HG03280 (cell line): Measurements from ENCODE around the gene BORCS6.

Experiments
- ATAC-seq: cut with Tn5 transposase; IDR thresholded peaks from one replicate; pipeline ENCODE4 v1.9.1; 2021; ENCODE audit warnings: mild to moderate bottlenecking, moderate library complexity; ENCODE audit not compliant: unreplicated experiment

The BORCS6 gene

DNA sequence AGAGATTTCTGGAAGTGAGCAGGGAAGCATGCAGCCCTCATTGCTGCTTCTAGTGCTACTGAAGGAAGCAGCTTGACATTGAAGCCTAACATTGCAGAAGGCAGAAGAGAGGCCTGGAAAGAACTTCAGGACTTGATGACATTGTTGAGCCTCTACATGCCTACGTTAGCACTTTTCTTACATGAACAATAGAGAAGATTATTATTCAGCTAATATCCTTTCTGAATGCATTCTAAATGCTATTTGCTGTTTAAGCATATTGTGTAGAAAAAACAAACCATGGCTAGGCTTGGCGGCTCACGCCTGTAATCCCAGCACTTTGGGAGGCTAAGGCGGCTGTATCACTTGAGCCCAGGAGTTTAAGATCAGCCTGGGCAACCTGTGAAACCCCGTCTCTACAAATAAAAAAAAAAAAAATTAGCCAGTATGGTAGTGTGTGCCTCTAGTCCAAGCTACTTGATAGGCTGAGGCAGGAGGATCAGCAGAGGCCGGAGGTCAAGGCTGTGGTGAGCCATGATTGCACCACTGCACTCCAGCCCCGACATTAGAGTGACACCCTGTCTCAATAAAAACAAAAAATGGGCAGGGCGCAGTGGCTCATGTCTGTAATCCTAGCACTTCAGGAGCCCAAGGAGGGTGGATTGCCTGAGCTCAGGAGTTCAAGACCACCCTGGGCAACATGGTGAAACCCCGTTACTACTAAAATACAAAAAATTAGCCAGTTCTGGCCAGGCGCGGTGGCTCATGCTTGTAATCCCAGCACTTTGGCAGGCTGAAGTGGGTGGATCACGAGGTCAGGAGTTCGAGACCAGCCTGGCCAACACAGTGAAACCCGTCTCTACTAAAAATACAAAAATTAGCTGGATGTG, 22.6 kb upstream of the BORCS6 start:
- no peak for ATAC-seq

DNA sequence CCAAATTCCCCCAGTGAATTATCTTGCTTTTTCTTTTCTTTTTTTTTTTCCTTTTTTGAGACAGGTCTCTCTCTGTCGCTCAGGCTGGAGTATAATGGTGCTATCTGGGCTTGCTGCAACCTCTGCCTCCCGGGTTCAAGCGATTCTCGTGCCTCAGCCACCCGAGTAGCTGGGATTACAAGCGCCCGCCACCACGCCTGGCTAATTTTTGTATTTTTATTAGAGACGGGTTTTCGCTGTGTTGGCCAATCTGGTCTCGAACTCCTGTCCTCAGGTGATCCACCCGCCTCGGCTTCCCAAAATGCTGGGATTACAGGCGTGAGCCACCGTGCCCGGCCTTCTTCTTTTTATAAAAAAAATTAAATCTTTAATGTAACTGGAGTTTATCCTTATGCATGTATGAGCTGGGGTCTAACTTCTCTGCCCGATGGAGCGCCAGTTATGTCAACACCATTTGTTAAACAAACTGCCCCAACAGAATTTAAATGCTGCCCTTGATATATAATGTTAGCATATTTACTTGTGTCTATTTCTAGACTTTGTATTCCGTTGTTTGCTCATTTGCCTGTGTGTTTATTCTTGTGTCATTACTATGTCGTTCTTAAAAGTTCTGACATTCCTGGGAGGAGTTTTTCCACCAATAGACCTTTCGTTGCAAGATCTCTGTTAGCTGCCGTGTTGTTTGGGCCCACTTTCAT, 20.9 kb upstream of the BORCS6 start:
- ATAC-seq, result no peak

DNA sequence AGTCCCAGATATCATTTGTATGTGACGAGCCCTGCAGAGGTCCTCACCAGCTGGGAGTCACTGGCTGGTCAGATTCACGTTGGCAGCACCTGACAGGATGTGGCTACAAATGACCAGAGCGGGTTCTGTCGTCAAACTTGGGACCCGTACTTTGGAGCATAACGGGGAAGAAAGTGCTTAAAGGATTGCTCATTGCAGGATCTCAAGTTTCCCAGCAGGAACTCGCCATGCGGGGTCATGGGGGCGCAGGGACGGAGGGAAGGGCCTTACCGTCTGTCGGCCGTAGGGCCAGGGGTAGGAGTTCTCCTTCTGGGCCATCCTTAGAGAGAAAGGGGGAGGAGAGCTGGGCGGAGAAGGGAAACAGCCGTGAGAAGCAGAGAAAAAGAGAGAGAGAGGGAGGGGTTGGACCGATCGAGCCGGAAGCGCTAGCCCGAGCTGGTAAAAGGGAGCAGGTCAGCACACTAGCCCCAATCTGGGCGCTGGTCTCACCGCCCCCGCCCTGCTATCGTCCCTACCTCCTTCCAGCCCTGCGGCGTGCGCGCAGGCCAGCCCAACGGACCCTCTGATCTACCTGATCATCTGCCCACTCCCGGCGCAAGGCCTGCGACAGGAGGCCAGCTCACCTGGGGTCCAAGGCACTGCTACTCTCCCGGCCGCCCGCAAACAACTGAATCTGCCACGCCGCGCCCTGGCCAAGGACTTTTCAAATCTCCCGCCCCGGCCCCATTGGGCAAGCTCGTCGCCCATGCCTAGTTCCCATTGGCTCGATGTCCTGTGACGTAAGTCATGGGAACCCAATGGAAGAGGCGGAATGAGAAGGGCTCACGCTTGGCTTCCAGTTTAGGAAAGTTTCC, 20.2 kb upstream of the BORCS6 start, which contains the start of gene AURKB:
Gene AURKB (minus strand): TSS at position 669 of the 854 bp plus-strand sequence. CDS start 351 bp downstream, at position 318.
- ATAC-seq, result peak; percentile 87

DNA sequence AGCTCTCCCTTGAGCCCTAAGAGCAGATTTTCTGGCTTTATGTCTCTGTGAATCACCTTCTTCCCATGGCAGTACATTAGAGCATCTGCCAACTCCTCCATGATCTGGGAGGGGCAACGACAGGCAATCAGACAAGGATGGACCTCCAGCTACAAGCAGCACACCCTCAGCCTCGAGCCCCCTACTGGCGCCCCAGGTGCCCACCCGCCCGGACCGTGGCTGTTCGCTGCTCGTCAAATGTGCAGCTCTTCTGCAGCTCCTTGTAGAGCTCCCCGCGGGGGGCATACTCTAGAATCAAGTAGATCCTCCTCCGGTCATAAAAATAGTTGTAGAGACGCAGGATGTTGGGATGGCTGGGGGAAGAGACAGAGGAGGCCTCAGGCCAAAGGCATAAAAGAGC, 16.6 kb upstream of the BORCS6 start:
- ATAC-seq, result no peak

DNA sequence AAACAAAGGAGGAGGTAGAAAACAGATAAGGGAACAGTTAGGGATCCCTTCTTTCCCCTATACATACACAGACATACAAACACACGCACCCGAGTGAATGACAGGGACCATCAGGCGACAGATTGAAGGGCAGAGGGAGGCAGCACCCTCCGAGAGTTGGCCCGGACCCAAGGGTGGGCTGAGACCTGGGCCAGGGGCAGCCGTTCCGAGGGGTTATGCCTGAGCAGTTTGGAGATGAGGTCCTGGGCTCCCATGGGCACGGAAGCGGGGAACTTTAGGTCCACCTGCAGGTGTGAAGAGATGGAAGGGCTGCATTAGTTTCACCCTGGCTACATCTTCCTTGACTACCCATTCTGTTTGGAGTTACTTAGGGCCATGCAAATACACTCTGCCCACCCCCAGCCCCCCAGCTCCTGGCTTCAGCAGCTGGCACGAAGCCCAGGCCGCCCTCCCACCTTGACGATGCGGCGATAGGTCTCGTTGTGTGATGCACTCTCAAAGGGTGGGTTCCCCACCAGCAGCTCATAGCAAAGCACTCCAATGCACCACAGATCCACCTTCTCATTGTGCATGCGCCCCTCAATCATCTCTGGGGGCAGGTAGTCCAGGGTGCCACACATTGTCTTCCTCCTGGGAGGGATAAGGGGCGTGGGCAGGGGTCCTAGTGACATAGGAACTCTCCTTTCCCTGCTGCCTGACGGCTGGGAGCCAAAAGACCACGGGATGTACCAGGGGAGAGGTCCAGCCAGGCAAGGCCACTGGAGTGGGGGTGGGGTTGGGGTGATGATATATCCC, 15.0 kb upstream of the BORCS6 start:
- no peak for ATAC-seq

DNA sequence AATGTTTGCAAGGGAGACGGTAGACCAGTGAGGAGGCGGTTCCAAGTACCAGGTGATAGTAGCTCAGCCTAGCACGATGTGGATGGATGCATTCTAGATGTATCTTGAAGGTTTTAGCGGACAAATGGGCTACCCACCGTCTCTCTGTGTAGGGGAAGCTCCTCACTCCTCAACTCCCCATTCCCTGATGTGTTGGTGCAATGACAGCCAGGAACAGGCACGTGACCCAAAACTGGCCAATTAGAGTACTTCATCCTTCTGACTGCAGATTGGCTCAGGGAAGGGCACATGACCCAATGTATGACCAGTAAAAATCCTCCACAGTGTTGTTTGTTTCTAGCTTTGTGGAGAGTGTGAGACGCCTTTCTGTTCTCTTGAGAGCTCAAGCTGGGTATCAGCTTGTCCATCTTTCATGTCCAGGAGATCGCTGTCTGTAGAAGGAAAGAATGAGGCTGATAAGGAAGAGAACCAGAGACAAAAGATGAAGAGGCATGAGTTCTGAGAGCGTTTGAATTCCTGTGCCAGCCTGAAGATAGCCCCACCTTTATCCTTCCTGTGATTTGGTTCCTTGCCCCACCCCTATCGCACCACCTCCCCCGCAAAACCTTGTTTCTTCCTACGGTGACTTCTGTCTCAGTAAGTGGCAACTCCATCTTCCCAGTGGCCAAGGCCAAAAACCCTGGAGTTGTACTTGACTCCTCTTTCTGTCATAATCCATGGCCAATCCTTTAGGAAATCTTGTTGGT, 2.3 kb upstream of the BORCS6 start:
- no peak for ATAC-seq

DNA sequence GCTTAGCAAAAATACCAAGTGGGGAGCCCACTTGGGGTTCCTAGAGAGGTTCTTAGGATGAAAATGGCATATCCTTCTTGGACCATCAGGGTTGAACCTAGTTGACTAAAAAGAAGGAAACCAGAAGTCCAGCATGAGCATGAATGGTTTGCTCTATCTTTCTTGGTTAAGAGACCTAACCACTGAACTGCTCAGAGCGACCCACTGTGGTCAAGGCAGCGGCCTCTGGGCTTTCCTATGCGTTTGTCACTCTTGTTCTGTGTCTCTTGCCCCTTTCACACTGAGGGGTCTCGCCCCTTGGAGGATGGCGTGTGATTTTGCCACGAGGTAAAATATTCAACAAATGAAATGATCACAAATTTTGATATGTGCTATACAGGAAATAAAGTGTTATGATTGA, 526 bp upstream of the BORCS6 start:
- no peak for ATAC-seq

DNA sequence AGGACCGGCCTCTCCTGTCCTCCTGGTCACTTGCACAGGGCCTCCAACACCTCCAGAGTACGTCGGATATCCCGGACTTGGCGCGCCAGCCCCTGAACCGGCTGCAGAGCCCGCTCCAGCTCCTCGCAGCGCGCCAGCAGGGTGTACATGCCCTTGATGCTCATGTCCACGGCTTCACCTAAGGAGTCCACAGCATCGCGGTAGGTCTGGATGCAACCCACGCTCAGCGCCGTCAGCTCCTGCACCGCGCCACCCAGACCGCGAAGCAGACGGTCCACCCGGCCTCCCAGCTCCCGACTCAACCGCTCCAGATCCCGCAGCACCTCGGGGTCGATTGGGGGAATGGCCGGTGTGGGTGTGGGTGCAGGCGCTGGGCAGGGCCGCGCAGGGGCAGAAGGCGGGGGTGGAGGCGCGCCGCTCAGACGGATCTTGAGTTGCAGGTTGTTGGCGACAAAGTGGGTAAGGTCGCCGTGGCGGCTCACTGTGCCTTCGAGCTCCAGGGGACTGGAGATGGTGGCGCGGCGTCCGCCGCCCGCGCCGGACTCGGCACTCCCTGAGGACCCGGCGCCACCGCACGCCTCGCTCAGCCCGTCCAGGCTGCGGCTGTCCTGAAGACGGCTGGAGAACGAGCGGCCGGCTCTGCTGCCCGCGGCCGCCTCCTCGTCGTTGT, 804 bp downstream of the BORCS6 start:
- no peak for ATAC-seq

DNA sequence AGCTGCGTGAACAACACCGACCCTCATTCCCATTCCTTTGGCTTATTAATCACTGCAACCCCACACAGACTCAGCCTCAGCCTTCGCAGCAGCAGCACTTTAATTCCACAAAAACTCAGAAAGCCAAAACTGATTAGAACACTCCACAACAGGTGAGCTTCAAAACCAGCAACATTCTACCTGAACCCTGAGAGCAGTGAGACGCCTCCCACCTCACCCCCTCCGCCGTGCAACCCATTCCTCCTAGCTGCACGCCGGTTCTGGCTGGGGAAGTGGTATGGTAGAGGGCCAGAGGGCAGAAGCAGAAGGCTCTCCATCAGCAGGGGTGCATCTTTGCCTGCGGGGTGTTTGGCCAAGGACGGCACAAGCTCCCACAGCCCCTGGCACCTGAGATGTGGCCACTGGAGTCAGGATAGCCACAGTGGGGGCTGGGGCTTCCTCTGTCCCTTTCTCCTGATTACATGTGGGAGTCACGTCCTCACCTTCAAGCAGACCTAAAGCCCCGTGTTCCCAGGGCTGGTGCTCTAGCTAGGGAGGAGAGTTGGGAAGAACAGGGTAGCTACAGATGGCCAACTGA, 1.6 kb downstream of the BORCS6 start:
- ATAC-seq, result no peak

DNA sequence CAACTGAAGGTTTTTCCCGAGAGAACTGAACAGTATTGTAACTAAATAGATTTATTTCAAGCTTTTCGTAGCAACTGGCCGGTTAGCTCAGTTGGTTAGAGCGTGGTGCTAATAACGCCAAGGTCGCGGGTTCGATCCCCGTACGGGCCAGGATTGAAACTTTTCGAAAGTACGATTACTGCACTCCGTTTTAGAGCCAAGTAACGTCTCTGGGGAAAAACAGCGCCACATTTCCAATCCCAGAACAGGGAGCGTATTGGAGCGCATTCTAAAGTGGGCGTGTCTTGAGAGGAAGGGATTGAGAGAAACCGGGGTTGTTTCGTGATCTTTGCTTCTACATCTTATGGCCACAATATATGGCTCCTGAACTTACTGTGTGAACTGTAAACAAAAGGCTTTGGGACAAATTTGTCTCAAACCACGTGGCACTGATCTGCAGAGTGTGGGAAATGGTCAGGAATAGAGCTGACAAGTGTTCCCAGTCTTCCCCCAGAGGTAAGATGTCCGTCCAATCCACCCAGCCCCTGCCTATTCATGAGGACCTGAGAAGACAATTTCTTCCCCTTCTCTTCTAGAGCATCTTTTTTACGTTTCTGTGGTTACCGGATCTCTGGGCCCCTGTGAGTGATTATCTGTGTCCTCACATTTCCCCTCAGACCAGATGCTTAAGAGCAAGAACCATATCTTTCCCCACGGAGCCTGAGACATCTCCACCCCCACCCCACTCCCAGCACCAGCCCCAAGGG, 2.3 kb downstream of the BORCS6 start:
- ATAC-seq, result peak; percentile 22

DNA sequence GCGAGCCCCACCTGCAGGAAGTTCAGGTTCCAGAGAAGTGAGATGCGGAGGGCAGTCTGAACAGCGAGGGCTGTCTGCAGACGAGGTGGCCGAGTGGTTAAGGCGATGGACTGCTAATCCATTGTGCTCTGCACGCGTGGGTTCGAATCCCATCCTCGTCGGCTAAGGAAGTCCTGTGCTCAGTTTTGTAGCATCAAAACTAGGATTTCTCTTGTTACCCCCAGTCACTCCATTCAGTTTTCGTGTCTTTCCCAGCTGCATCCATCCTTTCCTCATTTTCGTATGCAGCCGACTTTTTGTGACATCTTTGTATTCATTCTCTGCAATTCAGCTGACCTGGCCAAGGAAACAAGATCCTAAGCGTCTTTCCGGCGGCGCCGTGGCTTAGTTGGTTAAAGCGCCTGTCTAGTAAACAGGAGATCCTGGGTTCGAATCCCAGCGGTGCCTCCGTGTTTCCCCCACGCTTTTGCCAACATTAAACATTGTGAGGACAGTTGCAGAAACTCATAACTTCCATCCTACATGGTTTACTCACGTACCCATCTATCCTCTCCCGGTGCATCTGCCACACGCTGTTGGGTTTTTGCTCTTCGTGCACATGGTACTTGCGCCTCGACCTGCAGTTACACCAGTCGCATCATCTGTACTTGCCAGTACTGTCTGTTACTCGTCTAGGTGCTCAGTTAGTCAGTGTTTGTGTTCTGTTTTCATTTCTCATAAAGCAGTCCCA, 3.0 kb downstream of the BORCS6 start:
- peak; percentile 27 for ATAC-seq

DNA sequence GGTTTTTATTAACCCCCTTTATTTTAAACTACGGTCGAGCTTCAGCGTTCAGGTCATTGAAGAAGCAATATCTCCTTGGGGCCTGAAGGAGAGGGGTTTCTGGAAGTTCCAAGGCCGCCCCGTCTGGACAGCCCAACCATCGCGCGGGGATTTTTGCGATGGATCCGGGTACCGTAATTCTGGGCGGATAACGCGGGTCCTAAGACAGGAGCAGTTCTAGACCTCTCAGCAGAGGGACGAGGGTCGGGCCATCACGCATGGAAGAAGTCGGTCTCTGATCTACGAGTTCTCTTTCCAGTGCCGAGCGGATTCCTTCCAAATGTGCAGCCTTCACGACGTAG, 3.6 kb downstream of the BORCS6 start:
- peak; percentile 1 for ATAC-seq

DNA sequence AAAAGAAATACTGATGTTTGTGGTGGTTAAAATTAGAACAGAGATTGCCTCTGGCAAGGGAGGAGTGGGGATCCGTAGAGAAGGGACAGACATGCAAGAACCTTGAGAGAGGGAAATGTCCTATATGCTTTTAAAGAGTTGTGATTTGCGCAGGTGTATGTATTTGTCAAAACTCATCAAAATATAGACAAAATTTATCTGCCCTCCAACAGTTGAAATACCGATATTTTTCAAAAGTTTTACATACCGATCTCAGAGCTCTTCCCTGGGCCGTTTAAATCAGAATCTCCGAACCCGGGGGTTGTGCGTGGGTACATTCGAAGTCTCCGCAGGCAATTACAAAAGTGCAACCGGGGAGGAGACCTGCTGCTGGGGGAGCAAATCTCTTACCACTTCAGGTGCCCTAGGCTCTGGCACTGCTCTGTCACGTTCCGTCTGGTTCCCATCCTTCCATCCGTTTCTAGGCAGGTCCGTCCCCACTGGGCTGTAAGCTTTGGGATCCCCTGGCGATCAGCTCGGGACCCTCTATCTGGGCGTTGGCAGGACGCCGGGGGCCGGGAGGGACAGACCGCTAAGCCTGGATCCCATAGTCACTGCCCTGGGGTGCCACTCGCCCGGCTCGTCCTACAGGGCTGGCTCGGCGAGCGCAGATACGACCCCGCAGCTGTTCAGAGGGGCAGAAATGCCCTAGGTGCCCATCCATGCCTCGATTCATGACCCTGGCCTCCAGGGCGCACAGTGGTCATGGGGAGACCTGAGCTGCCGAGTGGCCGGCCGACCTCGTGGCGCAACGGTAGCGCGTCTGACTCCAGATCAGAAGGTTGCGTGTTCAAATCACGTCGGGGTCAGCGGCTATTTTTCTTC, 4.2 kb downstream of the BORCS6 start:
- ATAC-seq, result peak; percentile 21

DNA sequence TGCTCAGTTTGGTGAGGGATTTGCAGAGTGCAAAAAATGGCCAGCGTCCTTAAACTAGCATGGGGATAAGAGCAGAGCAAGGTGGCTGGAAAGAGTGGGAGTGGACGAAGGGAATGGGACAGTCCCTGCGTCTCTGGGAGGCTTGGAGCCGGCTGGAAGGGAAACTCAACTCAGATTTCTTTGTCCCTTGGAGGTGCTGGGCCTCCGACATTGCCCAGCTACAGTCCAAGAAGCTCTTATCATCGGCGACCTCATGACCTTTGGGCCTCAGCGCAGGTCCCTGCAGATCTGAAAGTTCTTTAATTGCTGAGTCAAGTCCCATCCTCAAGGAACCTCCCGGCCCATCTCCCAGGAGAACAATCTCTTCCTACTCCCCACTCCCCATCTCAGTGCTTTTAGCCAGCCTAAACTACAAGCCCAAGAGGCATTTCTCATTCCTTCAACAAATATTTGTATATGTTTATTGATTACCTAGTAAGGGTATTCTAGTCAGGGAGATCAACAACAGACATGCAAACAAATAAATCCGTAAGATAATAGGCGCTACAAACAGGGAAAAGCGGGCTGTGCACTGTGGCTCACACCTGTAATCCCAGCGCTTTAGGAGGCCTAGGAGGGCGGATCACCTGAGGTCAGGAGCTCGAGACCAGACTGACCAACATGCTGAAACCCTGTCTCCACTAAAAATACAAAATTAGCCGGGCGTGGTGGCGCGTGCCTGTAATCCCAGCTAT, 12.8 kb downstream of the BORCS6 start:
- ATAC-seq, result no peak

DNA sequence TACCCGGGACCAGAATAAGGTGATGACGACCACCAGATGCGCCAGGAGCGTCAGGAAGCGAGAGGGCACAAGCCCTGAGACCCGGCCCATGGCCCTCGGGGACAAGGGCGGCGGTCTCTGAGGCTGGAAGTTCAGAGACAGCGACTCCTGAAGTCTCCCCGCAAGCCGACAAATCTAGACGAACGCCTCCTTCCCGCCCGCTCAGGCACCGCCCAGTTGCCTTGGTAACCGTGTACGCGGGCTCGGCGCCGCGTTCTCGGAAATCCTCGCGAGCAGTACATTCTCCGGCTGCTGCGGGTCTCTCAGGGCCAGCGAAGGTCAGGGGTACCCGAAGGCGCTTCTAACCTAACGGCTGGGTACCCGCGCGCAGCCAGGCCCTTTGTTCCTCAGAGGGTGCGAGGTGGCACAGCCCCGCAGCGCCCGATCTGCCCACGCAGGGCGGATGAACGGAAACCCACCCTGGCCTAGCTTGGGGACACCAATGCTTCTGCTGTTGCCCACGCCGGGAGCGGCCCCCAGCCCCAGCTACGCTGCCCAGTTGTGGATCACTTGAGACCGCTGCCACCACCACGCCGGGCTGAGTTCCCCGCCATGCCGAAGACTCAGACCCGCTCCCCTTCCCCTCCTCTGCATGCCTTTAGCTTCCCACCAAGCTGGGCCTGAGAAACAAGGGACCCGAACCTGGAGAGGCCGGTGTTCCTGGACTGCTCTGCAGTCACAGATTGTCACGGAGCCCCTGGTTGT, 13.6 kb downstream of the BORCS6 start, which contains the start of gene TMEM107:
Gene TMEM107 (minus strand): TSS at position 184 of the 744 bp plus-strand sequence. CDS start 94 bp downstream, at position 90.
- no peak for ATAC-seq
